NOMO-1 treated with DMSO at 0.1 percent for 48 hours (cell line): ENCODE measurements around the gene ELAPOR2.
"Not testable (repeated sequence)": the region's sequence is repeated elsewhere in the genome, so short reads cannot be mapped to it uniquely, and the experiment has no call there.

Source experiments
- DNase-seq: peaks from one replicate; lab custom pipeline; 2025; ENCODE audit not compliant: unreplicated experiment; lab: John Stamatoyannopoulos, UW

The ELAPOR2 gene

DNA sequence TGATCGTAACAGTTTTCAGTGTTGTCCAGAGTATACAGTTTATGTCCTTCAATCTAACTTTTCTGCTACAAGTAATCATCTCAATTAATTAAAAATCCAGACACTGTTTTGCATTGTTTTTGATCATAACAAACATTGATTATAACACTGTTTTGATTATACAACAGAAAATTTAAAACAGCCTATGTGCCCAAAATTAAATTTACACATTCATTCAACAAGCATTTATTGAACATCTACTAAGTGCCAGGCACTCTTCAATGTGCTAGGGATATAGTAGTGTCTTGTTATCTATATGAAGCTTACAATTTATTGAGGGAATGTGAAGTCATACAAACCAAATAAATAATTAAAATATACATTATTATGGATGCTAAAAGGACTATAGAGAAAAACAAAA is 10.6 kb downstream of the ELAPOR2 start:
- DNase-seq: no peak

- no peak for DNase-seq
Observed at GRCh38 chr7:87046456-87046855, 13.0 kb downstream of the ELAPOR2 start.

DNA sequence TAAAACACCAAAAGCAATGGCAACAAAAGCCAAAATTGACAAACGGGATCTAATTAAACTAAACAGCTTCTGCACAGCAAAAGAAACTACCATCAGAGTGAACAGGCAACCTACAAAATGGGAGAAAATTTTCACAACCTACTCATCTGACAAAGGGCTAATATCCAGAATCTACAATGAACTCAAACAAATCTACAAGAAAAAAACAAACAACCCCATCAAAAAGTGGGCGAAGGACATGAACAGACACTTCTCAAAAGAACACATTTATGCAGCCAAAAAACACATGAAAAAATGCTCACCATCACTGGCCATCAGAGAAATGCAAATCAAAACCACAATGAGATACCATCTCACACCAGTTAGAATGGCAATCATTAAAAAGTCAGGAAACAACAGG is 14.7 kb downstream of the ELAPOR2 start:
- not testable (repeated sequence) for DNase-seq

DNA sequence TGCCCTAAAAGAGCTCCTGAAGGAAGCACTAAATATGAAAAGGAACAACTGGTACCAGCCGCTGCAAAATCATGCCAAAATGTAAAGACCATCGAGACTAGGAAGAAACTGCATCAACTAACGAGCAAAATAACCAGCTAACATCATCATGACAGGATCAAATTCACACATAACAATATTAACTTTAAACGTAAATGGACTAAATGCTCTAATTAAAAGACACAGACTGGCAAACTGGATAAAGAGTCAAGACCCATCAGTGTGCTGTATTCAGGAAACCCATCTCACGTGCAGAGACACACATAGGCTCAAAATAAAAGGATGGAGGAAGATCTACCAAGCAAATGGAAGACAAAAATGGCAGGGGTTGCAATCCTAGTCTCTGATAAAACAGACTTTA is 17.9 kb downstream of the ELAPOR2 start:
- DNase-seq: not testable (repeated sequence)

DNA sequence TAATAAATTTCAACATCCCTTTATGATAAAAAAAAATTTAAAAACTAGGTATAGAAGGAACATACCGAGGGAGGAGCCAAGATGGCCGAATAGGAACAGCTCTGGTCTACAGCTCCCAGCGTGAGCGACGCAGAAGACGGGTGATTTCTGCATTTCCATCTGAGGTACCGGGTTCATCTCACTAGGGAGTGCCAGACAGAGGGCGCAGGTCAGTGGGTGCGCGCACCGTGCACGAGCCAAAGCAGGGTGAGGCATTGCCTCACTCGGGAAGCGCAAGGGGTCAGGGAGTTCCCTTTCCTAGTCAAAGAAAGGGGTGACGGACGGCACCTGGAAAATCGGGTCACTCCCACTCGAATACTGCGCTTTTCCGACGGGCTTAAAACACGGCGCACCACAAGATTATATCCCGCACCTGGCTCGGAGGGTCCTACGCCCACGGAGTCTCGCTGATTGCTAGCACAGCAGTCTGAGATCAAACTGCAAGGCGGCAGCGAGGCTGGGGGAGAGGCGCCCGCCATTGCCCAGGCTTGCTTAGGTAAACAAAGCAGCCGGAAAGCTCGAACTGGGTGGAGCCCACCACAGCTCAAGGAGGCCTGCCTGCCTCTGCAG is 19.7 kb downstream of the ELAPOR2 start:
- not testable (repeated sequence) for DNase-seq

DNA sequence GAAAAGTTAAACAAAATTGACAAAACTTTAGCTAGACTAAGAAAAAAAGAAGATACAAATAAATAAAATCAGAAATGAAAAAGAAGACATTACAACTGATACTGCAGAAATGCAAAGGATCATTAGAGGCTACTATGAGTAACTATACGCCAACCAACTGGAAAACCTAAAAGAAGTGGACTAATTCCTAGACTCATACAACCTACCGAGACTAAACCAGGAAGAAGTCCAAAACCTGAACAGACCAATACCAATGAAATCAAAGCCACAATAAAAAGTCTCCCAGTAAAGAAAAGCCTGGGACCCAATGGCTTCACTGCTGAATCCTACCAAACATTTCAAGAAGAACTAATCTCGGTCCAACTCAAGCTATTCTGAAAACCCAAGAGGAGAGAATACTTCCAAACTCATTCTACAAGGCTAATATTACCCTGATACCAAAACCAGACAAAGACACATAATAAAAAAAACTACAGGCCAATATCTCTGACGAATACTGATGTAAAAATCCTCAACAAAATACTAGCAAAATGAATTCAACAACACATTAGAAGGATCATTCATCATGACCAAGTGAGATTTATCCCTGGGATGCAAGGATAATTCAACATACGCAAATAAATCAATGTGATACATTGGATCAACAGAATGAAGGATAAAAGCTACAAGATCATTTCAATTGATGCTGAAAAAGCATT is 20.3 kb downstream of the ELAPOR2 start:
- no peak for DNase-seq

DNA sequence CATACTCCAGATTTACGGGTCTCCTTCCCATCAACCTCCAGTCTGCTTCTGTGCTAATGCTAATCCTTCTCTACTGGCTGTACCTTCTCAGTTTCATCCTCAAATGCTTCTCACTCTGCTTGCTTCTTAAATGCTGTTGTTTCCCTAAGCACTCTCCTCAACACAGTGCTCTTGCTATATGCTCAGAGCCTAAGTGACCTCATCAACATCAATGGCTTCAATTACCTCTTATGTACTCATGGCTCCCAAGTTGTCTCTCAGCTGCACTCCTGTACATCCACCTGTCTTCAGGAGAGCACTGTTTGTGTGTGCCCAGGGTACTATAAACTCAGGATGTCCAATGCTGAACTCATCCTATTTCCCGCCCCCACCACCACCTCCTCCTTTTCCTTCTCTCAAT is 22.5 kb downstream of the ELAPOR2 start:
- no peak for DNase-seq

GRCh38 chr7:87032604-87033339 is 26.7 kb downstream of the ELAPOR2 start:
- no peak for DNase-seq

GRCh38 chr7:87029078-87029477 is 30.4 kb downstream of the ELAPOR2 start:
- DNase-seq: no peak

DNA sequence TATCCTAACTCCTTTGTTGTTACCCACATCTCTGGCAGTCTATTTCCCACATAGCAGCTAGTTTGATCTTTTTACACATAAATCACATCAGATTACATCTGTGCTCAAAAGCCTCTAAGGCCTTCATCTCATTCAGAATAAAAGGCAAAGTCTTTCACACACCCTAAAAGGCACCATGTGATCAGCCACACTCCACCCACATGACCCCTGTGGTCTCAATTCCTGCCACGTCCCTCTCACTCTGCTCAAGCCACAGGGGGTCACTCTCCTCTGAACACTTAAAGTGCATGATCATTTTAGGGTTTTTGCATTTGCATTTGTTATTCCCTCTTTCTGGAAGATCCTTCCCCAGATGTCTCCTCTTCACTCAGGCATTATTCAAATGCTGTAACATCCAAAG is 30.8 kb downstream of the ELAPOR2 start:
- no peak for DNase-seq

DNA sequence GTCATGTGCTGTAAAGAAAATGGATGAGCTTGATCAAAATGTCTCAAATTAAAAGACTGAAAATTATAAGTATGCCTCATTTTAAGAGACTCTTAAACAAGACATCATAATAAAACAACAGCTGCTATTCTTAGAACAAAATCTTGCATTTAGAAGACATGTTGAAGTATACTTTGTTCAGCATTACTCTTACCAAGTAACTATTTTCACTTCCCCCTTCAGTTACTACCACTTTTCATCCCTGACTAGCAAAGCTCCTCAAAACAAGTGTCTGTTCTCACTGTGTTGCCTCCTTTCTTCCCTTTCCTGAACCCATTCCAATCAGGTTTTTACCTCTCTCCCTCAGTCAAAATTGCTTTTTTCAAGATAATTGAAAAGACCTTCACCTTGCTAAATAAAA is 31.6 kb downstream of the ELAPOR2 start:
- no peak for DNase-seq

DNA sequence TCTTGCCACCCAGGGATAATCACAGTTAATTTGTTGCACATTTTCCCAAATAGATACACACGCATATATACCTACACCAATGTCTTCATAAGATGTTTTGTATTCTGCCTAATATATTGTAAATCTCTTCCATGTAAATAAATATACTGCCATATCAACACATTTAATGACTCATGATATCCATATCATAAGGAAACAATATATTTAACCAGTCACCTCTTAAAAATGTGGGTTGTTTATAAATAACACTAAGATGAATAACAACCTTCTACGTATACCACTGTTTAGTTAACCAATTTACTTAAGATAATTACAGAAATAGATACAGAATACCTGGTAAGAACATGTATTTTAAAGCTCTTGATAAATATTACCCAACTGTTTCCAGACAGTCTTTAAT is 38.2 kb downstream of the ELAPOR2 start:
- DNase-seq: no peak

GRCh38 chr7:87016606-87017005 is 42.8 kb downstream of the ELAPOR2 start:
- no peak for DNase-seq

GRCh38 chr7:87013840-87014190 is 45.6 kb downstream of the ELAPOR2 start:
- DNase-seq: no peak

DNA sequence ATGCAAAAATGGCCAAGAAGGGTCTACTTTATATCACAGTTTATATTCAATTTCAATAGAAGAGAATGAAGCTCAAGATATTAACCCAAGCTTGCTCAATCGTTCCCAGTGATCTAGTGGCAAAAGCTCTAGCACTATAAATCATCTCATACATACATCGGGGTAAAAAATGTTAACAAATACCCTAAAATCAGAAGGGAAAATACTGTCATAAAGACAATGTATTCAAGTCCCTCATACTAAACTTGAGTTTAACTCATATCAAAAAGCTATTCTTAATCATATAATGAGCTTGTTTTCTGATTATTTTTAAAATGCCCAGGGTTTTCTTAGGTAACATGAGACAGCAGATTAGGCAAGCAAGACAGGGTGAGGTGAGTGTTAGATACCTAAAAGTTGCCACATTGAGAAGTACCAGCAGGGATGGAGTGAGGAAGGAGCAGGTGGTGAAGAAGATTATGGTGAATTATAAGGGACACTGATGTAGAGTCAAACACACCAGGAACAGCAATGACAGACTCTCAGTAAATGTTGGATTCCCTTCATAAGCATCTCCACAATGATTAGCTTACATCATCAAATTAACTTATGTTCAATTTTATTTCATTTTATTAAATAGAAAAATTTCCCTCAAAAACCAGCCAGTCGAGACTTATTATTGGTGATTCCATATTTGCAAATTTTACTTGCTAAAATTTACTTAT is 46.2 kb downstream of the ELAPOR2 start:
- DNase-seq: no peak
